GM10248 (cell line): Measurements from ENCODE around the gene DCT.

Source experiments
- CTCF ChIA-PET: fragments of 300-600 bp; sonication (Branson Sonifier 250); formaldehyde crosslinking; extraction: SDS; loops from one replicate; lab custom pipeline; 2021; ENCODE audit warnings: antibody characterized with exemption; lab: Yijun Ruan, JAX
- POLR2A ChIA-PET: fragments of 350-650 bp; sonication (Branson Sonifier 250); formaldehyde crosslinking; extraction: SDS; loops from one replicate; lab custom pipeline; 2020; ENCODE audit warnings: antibody characterized with exemption; lab: Yijun Ruan, JAX
- DNase-seq: peaks from one replicate; pipeline ENCODE4 v3.0.0; 2012; ENCODE audit errors: extremely low spot score
- TF ChIP-seq, protein P1 (sequence below): IDR thresholded peaks from 2 replicates; pipeline ENCODE4 v1.5.1; 2012; ENCODE audit warnings: mild to moderate bottlenecking, low read depth; ENCODE audit errors: extremely low read depth, missing control alignments, control extremely low read depth

The DCT gene

DNA sequence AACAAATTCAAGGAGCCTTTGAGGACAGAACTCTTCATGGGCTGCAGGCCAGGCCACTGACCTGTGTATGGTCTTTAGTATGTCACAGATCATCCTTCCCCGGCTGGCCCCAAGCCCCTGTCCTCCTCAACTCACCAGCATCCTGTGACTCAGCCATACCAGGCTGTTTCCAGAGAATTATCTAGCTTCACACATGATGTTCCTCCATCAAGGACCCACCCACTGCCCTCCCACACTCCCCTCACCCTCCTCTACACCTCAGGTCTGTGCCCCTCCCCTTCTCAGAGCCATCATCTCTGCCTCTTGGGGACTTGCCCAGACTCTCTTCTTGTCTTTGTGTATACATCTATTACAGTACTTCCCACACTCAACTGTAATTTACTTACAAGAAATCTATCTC, 14.7 kb downstream of the DCT start:
- CTCF ChIA-PET = no interaction called here

DNA sequence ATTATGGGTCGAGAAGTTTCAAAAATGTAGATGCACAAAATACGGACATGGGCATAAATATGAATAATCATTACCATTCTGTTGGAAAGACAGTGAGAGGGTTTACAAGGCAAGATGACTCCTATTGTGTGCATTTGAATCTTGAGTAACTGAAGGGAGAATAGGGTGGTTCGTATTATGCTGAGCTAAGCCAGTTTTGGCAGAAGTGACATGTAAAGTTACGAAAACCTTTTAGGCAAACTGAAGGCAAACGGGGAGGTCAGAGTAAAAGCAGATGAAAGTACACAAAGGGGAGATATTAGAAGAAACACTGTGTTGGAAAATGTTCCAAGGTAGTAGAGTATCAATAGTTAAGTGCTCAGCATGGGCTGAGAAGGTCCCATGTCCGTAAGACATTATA, 16.8 kb downstream of the DCT start:
- TF ChIP-seq, protein P1, sequence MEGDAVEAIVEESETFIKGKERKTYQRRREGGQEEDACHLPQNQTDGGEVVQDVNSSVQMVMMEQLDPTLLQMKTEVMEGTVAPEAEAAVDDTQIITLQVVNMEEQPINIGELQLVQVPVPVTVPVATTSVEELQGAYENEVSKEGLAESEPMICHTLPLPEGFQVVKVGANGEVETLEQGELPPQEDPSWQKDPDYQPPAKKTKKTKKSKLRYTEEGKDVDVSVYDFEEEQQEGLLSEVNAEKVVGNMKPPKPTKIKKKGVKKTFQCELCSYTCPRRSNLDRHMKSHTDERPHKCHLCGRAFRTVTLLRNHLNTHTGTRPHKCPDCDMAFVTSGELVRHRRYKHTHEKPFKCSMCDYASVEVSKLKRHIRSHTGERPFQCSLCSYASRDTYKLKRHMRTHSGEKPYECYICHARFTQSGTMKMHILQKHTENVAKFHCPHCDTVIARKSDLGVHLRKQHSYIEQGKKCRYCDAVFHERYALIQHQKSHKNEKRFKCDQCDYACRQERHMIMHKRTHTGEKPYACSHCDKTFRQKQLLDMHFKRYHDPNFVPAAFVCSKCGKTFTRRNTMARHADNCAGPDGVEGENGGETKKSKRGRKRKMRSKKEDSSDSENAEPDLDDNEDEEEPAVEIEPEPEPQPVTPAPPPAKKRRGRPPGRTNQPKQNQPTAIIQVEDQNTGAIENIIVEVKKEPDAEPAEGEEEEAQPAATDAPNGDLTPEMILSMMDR = no peak

More for the DNA sequence above, 14.7 kb downstream of the DCT start:
- TF ChIP-seq, protein P1 = no peak
- DNase-seq = no peak
- POLR2A ChIA-PET = no interaction called here

GRCh38 chr13:94459116-94459515, 20.4 kb downstream of the DCT start:
- CTCF ChIA-PET = no interaction called here
- DNase-seq = no peak
- POLR2A ChIA-PET = no interaction called here
- TF ChIP-seq, protein P1 = no peak

More for the DNA sequence above, 16.8 kb downstream of the DCT start:
- no peak for DNase-seq
- ChIA-PET POLR2A (no interaction called here), CTCF (no interaction called here)

GRCh38 chr13:94455414-94455813, 24.1 kb downstream of the DCT start:
- TF ChIP-seq, protein P1 = no peak
- DNase-seq = no peak
- POLR2A ChIA-PET = no interaction called here
- CTCF ChIA-PET = interaction anchor here (2.2 kb wide), 1 partner anchor 30 kb away, joined by 5 read pairs; no protein-coding TSS in a partner anchor

GRCh38 chr13:94454906-94455305, 24.6 kb downstream of the DCT start:
- POLR2A ChIA-PET = no interaction called here
- CTCF ChIA-PET = interaction anchor here (2.2 kb wide), 1 partner anchor 31 kb away, joined by 5 read pairs; no protein-coding TSS in a partner anchor
- TF ChIP-seq, protein P1 = no peak
- no peak for DNase-seq

DNA sequence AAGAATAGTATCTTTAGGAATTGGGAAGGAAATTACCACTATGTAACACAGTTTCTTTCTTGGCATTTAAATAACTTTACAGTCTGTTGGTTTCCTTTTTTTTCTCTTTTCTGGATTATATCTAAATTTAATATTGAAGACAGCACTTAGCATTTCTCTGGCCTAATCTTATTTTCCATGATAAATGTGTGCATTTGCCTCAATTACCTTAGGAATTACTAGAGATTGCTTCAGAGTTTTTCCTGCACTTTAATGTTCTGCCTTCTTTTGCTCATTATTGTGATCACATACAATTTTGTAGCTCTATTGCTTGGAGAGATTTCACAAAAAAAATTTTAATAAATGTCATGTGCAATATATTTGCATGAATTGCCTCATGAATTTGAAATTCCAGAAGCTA, 25.1 kb downstream of the DCT start:
- TF ChIP-seq, protein P1 = no peak
- ChIA-PET POLR2A (no interaction called here), CTCF (interaction anchor here (1.0 to 2.2 kb wide), 3 partner anchors 18 to 53 kb away, joined by 3 to 5 read pairs (median 3); no protein-coding TSS in a partner anchor)
- DNase-seq = no peak
